HG02943 (cell line): ENCODE data around the gene CISTR.
A peak's percentile ranks its signal among the peaks of the same experiment; 100 is the strongest.

Source experiments
- ATAC-seq: cut with Tn5 transposase; IDR thresholded peaks from one replicate; pipeline ENCODE4 v1.9.1; 2021; ENCODE audit warnings: mild to moderate bottlenecking, low read depth, moderate library complexity; ENCODE audit not compliant: unreplicated experiment

CISTR gene

DNA sequence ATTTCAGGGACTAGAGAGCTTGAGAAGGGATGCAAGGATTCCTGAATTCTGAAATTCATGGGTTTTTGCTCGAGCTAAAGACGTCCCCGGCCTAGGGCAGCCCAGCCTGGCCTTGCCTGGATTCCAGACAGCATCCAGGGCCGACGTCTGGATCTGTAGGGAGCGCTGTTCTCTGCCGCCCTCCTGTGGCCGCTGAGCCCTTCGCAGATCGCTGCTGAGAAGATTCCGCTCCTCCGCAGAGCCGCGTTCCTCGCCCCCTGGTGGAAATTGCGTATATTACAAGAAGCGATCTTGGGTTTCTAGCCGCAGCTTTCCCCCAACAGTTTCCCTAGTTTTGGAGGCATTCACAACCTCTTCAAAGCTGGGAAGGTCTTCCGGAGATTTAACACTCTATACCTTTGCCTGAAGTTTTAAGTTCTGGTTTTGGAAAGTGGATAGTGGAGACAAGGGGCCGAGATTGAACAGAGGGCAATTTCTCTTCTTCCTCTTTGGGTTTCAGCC lies 5.1 kb downstream of the CISTR start:
- ATAC-seq: no peak

DNA sequence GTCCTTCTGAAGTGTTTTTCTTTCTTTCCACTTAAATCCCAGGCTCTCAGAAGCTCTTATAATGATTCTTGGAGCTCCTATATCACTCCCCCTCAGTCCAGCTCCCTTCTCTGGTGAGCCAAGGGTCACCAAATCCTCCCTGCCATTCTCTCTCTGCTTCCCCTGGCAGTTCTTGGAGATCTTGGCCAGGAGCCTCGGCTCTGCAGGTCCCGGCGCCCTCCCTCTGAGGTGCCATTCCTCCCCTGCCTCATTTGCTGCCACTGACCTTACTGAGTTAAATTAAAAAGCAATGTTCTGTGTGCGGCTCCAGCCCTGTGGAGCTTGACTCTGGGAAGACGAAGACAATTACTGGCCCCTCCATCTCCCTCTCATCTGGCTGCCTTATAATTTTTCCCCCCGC lies 7.0 kb downstream of the CISTR start:
- ATAC-seq: no peak

DNA sequence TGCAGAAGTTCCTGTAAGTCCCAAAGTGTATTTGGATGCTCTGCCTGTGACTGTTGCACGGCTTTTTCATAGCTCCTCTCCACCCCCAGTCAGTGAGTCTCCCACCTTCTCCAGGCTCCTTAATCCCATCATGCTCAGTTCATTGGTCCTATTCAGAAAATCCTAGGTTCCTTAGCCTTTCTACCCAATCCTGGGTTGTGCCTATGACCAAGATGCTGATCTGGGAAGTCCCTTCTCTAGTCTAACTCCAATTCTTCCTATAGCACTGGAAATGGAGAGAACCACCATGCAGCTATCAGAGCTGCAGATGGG lies 7.7 kb downstream of the CISTR start:
- ATAC-seq: no peak

DNA sequence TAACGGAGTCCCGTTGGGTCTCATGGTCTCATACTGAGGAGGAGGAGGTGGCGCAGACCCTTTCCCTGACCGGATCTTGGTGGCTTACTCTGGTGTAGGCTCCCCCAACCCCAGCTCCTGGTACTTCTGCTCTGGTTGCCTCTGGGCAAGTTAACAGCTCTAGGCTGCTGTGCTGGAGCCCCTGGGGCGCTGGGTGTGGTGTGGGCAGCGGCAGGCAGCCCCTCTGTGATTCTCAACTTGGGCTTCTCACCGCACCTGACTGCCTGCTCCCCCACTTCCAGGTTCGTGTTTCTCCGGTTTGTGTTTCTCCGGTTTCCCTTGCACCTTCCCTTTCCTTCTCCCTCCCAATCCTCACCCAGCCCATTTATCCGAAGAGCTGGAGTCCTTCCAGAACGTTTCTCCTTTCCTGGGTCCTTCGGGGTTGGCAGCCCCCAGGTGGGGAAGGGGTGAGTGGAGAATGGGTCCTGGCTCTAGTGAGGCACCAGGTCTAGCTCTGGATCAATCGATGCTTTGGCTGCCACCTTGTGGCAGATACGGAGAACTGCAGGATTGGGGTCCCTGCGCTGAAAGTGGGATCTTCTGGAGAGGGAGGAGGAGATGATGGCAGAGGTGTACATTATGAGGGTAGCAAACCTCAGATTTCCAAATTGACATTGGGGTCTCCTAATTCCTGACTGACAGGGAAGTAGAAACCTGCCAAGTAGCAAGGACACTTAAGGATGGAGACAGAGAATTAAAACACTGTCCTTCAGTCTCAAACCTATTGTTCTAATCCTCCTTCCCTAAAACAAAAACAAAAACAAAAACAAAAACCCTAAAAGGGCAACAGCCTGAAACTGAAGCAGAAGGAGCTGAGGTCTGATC lies 8.3 kb downstream of the CISTR start:
- ATAC-seq: peak; percentile 55

DNA sequence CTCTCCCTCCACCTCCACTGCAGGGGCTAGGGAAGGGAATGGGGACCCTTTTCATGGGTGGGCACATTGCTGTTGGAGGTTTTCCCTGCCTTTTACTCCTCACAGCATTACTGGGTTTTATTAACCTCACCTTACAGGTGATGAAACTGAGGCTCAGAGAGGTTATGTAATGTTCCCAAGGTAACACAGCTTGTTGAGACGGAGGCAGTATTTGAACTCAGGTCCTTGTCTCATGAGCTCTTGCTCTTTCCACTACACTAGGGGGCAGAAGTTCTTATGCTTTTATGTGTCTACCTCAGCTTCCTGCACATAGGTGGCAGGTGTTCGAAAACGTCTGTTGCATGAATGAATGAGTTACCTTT lies 11.7 kb downstream of the CISTR start:
- ATAC-seq: no peak

DNA sequence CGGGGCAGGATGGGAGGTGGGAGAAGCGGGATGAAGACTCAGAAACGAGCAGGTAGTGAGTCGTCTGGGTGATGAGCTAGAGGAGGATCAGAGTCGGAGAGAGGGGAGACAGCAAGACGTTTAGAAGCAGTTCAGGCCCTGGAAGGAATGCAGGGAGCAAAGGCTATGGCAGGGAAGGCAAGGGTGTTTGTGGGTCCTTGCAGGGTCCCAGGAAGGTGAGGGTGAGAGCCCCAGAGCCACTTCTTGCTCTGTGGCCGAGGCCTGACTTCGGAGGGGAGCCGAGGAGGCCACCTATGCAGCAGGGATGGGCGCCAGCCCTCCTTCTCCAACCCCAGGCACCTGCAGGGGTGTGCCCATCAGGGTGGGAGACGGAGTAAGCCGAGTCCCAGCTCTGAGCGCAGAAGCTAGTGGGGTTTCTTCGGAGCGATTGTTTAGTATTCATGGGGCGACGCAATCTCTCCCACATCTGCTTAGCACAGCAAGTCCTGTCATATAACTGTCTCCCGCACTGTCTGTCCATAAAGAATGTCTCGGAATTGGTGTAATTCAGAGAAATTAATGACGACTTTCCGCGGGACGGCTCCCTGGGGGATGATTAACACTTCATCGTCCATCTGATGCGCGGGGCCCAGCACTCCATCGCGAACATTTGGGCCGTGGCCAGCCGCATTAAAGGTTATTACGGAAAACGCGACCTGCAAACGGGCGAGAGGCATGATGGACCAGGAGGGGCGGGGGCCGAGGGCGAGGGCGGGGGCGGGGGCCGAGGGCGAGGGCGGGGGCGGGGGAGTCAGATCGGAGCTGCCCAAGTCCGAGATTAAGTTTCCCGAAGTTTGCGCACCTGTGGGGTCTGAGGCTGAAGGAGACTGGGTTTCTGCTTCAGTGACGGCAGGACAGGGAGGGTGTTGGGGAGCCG lies 12.3 kb downstream of the CISTR start:
- ATAC-seq: no peak

DNA sequence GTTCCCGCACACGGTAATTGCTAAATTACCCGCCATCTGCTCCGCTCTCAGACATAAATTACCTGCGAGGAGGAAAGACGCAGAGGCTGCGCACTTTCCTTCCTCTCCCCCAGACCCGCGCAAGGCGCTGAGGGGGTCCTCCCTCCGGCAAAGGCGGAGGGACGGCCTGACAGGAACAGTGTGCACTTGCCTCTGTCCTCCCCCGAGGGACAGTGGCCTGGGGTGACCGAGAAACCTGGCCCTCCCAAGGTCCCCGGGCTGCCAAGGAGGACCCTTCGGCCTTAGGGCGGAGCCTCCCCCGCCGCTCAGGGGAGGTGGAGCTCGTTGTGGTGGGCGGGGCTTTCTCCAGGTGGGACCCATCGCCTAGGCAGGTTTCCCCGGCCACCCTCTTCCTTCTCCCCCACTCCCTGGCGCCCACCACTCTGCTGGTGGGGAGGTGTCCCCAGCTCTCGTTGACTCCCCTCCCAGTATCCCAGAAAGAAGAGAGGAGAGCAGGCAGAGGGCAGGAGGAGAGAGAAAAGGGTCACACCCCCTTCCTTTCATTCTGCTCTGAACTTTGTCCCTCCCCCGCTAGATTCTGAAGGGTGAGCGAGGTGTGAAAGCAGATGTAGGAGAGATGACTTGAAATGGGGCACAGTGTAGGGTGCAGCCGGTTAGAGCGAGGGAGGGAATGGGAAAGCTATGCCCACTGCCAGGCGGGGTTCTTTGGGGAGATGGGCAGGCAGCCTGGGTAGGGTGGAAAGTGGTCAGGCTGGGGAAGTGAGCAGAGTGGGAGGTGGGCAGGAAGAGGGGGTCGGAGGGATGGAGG lies 13.2 kb downstream of the CISTR start:
- ATAC-seq: no peak

DNA sequence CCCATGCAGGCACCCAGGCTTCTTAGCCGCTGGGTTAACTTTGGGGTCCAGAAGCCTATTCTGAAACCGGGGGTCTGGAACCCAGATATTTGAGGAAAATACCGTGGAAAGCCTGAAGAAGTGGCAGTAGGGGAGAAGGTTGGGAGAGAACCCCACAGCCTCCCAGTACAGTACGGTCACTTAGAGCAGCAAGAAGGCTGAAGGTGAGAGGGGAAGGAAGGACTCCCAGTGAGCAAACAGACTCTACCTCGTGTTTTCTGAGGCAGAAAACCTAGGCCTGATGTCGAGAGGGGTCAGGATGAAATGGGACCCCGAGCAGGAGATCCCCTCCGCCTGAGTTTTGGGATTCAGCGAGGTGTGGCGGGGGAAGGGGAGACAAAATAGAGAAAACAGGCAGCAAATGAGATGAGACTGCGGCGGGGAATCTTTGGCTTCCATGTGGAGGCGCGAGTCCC lies 13.8 kb downstream of the CISTR start:
- ATAC-seq: no peak

DNA sequence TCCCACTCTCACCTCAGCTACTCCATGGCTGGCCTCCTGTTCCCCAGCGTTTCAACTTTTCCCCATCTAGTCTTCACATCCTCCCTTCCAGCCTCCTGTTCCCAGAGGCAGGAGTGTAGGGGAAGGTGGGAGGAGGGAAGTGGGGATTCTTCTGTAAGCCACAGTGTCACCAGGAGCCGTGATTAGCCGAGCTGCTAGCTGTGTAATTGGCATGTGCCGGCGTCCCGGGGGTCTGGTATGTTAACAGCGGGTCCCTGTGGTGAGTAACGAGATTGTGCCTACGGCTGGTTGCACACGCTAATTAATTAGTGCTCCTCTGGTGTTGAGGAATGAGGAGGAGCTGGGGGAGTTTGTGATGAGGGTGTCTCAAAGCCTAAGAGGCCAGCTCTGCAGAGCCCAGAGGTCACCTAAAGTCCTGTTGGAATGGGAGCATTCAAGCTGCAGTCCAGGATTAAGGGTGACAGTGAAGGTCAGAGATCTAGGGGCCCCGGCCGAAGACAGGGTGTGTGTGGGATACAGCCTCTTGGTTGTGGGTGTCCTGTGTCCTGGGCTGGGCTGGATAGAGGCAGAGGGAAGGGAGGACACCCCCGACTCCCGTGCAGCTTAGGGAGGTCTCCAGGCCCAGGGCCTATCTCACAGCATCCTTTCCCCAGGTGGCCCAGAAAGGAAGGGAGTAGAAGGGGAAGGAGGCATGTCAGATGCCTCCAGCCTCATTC lies 14.5 kb downstream of the CISTR start:
- ATAC-seq: no peak

DNA sequence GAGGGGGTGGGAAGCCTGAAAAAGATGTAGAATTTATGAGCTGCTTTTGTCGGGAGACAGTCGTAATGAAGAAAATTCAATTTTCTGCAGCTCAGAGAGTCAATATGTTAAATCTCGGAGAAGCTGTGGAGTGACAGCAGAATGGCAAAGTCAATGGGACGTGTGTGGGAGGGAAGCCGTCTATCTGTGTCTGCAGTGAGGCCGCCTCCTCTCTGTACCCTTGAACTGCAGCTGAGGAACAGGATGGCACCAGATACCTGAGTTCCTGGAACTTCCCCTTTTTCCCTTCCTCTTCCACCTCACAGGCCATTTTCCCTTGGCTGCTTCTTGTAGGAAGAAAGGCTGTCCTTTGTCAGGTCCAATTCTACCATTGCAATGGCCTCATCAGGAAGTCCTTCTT lies 15.2 kb downstream of the CISTR start:
- no peak for ATAC-seq

DNA sequence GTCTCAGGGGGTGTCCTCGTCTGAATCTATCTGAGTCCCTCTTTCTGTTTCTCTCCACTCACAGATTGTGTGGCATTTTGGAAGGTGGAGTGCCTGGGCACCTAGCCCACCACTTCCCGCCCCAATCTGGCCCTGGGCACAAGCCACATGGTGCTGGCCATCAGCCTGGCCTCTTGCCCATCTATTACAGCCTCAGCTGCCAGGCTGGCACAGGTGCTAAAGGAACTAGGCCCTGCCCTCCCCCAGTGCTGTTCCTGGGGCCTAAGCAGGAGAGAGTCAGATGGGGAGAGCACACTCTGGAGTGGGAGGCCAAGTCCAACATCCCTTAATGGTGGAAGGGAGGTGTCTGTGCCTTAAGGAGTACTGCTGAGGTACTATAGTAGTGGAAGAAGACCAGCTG lies 16.2 kb downstream of the CISTR start:
- no peak for ATAC-seq

DNA sequence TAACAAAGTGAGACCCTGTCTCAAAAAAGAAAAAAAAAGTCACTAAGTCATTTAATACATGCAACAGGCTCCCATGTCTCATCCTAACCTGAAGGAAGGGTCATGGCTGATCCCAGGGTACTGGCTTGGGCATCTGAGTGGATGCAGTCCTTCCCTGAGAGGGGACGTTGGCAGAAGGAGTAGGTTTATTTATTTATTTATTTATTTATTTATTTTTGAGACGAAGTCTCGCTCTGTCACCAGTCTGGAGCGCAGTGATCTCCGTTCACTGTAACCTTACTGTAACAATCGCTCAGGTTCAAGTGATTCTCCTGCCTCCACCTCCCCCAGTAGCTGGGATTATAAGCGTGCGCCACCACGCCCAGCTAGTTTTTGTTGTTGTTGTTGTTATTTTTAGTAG lies 17.4 kb downstream of the CISTR start:
- ATAC-seq: no peak

DNA sequence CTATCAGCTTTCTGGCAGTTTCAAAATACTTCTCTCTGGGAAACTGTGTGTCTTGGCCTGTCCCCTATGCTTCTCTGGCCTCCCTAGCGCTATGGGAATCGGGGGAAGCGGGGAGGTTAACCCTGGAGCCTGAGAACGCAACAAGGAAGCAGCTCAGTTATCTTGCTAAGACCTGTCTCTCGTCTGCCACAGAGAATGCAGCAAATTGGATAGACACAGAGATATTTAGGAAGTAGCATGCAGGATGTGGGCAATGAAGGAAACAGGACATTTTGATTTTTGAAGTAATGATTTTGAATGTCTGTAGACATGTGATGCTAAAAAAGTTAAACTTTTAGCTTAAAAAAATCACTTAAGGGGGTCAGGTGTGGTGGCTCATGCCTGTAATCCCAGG lies 18.0 kb downstream of the CISTR start:
- ATAC-seq: no peak

DNA sequence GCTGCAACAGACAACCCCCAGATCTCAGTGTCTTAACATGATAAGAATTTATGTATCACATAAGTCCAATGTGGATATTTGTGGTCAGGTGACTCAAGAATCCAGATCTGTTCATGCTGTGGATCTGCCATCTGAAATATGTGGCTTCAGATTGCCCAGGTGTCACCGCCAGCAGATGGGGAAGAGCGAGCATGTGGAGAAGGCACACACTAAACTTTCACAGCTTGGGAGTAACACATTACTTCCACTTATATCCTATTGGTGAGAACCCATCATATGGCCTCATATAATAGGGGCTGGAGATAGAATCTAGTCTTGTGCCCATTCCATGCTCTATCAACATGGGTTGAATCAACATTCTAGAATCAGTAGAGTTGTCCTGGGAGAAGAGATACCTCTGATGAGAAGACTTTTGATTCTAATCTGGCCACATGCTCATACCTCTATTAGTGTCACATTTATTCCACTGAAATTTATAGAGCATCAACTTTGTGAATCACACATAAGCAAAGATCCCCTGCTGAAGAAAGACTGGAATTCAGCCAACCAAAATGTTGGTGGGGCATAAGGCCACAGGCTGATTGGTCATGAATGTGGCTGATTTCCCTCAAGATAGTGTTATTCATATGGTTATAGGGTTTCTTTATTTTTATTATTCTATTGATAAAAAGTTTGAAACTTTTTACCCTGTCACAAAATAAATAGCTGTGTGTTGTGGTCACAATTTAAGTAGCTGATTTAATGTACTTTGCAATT lies 18.6 kb downstream of the CISTR start:
- no peak for ATAC-seq

DNA sequence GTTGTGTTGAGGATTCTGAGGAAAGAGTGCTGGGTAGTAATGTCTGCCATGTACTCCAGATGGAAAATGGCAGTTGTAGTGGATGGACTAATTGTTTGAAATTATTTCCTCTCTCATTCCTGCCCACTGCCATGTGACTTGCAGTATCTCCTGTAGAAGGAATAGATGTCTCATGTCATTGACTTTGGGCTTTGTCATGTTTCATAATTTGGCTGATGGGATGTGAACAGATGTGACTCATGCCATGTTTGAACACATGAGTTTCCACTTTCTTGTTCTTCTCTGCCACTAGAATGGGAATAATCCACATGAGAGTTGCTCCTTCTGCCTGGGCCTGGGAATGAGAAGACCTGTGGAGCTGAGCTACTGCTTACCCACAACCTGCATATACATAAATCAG lies 22.1 kb downstream of the CISTR start:
- no peak for ATAC-seq

DNA sequence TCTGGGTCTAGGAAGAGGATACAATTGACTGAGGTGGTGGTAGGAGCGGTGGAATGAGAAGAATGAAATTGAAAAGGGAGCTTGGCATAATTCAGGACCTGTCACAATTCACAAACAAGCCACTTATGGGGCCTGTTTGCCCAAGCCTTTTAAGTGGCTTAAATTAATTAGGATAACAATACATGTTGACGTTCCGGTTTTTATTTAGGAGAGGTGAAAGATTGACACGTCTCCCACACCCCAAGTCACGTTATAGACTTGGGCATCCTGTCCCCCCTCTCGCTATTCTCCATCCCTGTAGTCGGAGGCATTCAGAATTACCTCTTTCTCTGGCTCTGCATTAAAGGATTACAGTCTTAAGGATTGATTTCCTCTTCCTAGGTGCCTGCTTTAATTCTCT lies 23.6 kb downstream of the CISTR start:
- no peak for ATAC-seq

DNA sequence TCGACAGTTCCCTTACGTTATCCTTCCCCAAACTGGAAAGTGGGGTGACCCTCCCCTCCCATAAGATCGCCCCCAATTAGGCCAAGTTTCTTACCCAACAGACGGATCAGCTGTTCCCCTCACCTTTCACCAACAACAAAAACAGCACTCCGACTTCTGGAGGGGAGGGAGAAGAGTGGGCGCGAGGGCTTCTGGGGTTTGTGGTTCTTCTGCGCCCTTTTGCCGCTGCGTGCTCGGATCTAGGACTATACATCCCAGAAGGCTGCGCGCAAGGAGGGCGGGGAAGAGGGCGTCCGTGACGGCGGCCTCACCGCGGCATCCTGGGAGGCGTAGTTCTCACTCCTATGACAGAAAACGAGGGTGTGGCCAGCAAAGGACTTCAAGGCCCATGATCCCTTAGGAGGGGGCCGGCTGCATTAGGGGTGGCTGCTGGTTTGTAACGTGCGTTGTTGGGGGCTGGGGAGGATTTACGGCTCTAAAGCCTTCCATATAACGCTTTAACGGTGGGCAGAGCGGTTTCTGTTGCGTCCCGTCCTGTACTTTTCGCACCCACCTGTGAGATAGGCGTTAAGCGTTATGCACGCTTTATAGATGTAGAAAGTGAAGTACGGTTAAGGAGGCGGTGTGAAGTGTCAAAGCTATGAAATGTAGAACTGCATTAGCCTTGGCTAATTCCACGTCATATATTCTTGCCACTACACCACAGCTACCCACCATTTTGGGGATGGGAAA lies 24.3 kb downstream of the CISTR start, which contains the start of gene CALCOCO1:
Gene CALCOCO1, minus strand, starts transcription at position 143 of the 732 bp plus-strand sequence. CDS start 2,210 bp downstream, outside the sequence.
- ATAC-seq: peak; percentile 97

DNA sequence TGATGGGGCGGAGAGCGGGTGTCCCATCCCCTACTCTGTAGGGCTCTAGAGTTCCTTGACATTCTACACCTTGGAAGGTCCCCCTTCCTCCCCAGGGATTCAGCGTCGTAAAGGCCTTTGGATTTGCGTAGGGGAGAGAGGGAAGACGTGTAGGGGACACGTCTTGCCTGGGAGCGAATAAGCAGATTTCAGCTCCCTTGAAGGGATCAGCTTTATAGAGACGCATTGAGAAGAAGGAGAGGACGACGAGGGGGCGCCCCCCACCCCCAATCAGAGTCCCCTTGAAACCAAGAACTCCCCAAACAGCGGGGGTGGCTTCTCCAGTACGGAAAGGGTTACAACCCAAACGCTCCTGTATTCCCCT lies 24.9 kb downstream of the CISTR start:
- no peak for ATAC-seq

DNA sequence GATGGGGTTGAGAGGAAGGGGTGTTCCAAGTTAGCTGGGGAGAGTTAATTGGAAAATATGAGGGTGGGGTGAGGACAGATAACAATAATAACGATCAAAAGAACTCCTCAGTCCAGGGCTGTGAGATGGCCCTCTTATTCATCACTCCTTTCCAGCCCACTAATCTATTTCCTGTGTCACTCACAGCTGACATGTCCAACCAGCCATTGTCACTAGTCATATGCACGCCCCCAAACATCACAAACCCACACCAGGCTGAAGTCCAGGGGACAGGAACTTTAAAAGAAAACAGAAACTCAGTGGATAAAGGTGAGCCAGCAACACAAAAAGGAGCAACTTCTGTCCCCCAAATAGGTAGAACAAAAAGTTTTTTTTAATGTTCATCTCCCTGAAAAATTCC lies 25.4 kb downstream of the CISTR start:
- ATAC-seq: no peak
